Measurements from ENCODE around the gene PDCD4.

PDCD4 gene

DNA sequence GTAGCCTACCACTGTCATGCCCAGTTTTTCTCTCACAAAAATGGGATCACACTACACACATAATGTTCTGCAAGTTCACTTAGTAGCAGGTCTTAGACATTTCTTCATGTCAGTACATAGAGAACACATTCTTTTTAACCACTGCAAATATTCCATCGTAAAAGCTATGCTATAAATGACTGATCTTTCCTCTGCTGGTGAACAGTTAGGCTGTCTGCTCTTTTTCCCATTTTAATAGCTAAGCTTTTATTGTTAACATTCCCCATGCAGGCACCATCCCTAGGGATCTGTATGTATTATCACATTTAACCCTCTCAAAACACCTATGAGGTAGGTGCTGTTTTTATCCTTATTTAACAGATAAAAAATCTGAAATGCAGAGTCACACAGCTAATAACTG, 46.2 kb upstream of the PDCD4 start:
- DNase-seq (ENCODE audit: extremely low spot score) = no peak
- ChIA-PET POLR2A (interaction anchor here (0.8 kb wide), 1 partner anchor 10 kb away, joined by 4 read pairs; no protein-coding TSS in a partner anchor), CTCF (interaction anchor here (0.6 kb wide), 1 partner anchor 8 kb away, joined by 3 read pairs; no protein-coding TSS in a partner anchor)
- TF ChIP-seq NFRKB (IDR thresholded peaks at IDR 0.05) (no peak), CTBP1 (IDR thresholded peaks at IDR 0.05; ENCODE audit: borderline replicate concordance) (no peak), SP1 (IDR thresholded peaks at IDR 0.05) (no peak), ZNF384 (IDR thresholded peaks at IDR 0.05) (no peak), HDGF (IDR thresholded peaks at IDR 0.05; ENCODE audit: borderline replicate concordance) (no peak), BHLHE40 (IDR thresholded peaks at IDR 0.05; ENCODE audit: borderline replicate concordance) (no peak), FOXM1 (IDR thresholded peaks at IDR 0.05; ENCODE audit: borderline replicate concordance) (no peak), FOXA1 (IDR thresholded peaks at IDR 0.05) (no peak), TARDBP (IDR thresholded peaks at IDR 0.05) (no peak), ELF4 (IDR thresholded peaks at IDR 0.05) (no peak), FOXK2 (IDR thresholded peaks at IDR 0.05) (no peak), L3MBTL2 (conservative IDR thresholded peaks at IDR 0.05) (no peak), ARNT (IDR thresholded peaks at IDR 0.05) (no peak)
- TF ChIP-seq, protein P1, sequence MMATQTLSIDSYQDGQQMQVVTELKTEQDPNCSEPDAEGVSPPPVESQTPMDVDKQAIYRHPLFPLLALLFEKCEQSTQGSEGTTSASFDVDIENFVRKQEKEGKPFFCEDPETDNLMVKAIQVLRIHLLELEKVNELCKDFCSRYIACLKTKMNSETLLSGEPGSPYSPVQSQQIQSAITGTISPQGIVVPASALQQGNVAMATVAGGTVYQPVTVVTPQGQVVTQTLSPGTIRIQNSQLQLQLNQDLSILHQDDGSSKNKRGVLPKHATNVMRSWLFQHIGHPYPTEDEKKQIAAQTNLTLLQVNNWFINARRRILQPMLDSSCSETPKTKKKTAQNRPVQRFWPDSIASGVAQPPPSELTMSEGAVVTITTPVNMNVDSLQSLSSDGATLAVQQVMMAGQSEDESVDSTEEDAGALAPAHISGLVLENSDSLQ (IDR thresholded peaks at IDR 0.05) = no peak

DNA sequence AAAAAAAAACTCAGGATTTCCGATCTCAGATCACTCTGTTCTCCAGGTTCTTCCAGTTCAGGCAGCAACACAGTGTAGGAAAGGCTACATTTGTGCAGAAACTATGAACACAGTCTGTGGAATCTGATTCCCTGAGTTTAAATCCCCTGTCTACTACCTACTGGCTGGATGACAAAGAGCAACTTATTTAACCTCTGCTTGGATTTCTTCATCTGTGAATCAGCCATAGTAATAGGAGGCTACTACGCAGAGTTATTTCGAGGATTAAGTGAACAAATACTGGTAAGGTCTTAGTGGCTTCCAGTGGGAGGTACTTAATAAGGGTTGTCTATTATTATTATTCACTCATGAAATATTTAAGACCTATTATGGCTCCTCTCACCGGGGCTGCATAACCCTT, 44.3 kb upstream of the PDCD4 start:
- TF ChIP-seq FOXM1 (IDR thresholded peaks at IDR 0.05; ENCODE audit: borderline replicate concordance) = no peak
- no peak for TF ChIP-seq FOXK2 (IDR thresholded peaks at IDR 0.05)
- TF ChIP-seq HDGF (IDR thresholded peaks at IDR 0.05; ENCODE audit: borderline replicate concordance) = no peak
- no peak for TF ChIP-seq ARNT (IDR thresholded peaks at IDR 0.05)
- TF ChIP-seq LEF1 (IDR thresholded peaks at IDR 0.05; ENCODE audit: borderline replicate concordance) = no peak
- no peak for TF ChIP-seq BHLHE40 (IDR thresholded peaks at IDR 0.05; ENCODE audit: borderline replicate concordance)
- TF ChIP-seq NFRKB (IDR thresholded peaks at IDR 0.05) = no peak
- TF ChIP-seq, protein P1 (IDR thresholded peaks at IDR 0.05) = no peak
- TF ChIP-seq L3MBTL2 (conservative IDR thresholded peaks at IDR 0.05) = no peak
- CTCF ChIA-PET = no interaction called here
- DNase-seq (ENCODE audit: extremely low spot score) = no peak
- POLR2A ChIA-PET = no interaction called here

DNA sequence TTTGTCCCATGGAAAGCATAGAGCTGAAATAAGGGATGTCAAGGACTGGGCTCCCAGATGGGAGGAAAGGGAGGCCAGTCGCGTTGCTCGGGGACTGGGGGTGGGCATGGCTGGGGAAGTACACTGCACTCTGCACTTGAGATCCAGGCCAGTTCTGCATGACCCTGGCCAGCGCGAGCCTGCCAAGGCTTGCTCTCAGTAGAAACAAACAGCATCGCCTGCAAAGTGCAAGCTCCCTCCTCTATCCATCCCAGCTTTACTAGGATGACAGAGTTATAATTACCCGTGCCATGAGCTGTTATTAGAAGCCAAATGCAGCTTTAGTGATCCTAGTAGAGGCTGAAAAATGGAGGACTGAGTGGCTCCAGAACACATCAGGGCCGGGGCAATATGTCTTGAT, 43.9 kb upstream of the PDCD4 start:
- POLR2A ChIA-PET = no interaction called here
- TF ChIP-seq NFRKB (IDR thresholded peaks at IDR 0.05) (no peak), FOXM1 (IDR thresholded peaks at IDR 0.05; ENCODE audit: borderline replicate concordance) (no peak), ARNT (IDR thresholded peaks at IDR 0.05) (no peak), FOXK2 (IDR thresholded peaks at IDR 0.05) (no peak), L3MBTL2 (conservative IDR thresholded peaks at IDR 0.05) (no peak), LEF1 (IDR thresholded peaks at IDR 0.05; ENCODE audit: borderline replicate concordance) (no peak)
- CTCF ChIA-PET = no interaction called here
- DNase-seq (ENCODE audit: extremely low spot score) = no peak

DNA sequence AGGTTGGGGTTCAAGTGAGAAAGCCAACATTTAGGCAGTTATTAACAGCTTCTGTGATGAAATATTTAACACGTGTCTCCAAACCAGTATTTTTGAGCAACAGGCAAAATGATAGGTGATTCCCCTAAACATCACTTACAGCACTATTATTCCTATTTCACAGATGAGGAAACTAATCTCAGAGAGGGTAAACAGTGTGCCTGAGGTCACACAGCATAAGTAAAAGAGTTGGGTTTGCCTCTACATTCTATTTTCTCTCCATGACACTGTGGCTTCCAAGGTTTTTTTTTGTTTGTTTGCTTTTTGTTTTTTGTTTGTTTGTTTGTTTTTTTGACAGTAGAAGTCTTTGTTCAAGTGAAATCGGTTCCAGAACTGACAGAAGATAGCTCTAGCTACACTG, 43.2 kb upstream of the PDCD4 start:
- ChIA-PET POLR2A (no interaction called here), CTCF (no interaction called here)
- TF ChIP-seq ZNF384 (IDR thresholded peaks at IDR 0.05) (no peak), BHLHE40 (IDR thresholded peaks at IDR 0.05; ENCODE audit: borderline replicate concordance) (no peak), HDGF (IDR thresholded peaks at IDR 0.05; ENCODE audit: borderline replicate concordance) (no peak), FOXM1 (IDR thresholded peaks at IDR 0.05; ENCODE audit: borderline replicate concordance) (no peak), CTBP1 (IDR thresholded peaks at IDR 0.05; ENCODE audit: borderline replicate concordance) (no peak), TARDBP (IDR thresholded peaks at IDR 0.05) (no peak), ELF4 (IDR thresholded peaks at IDR 0.05) (no peak), L3MBTL2 (conservative IDR thresholded peaks at IDR 0.05) (no peak), FOXA1 (IDR thresholded peaks at IDR 0.05) (no peak), SUZ12 (IDR thresholded peaks at IDR 0.05) (no peak), FOXK2 (IDR thresholded peaks at IDR 0.05) (no peak), NFRKB (IDR thresholded peaks at IDR 0.05) (no peak)
- TF ChIP-seq, protein P1 (IDR thresholded peaks at IDR 0.05) = no peak
- no peak for DNase-seq (ENCODE audit: extremely low spot score)

DNA sequence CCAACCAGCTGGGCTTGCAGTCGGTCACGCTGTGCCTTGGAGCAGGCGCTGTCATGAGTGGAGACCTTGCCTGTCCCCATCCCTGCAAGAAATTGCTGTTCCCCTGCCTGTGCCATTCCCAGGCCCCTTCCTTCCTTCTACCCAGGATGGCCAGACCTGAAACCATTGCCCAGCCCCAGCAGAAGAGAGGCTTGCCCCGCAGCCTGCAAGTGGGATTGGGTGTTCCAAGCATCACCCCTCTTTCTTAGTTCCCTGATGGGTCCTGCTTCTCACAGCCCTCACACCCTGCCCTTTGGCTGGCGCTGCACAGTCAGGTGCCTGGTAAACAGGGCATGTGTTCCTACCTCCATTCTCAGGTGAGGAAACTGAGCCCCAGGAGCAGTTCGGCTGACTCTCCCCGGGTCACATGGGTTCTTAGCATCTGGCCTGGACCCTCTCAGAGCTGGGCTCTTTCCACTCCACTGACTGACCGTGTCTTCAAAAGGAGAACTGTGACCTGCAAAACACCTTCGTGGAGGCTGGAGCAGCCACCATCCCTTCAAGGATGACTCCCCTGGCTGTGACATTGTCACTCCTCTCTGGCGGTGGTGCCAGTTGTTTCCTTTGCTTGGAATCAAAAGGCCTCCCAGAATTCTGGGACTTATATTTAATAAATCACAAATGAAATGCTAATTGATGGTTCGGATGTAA, 41.9 kb upstream of the PDCD4 start:
- ChIA-PET POLR2A (no interaction called here), CTCF (no interaction called here)
- no peak for DNase-seq (ENCODE audit: extremely low spot score)
- TF ChIP-seq BHLHE40 (IDR thresholded peaks at IDR 0.05; ENCODE audit: borderline replicate concordance) (no peak), ZNF384 (IDR thresholded peaks at IDR 0.05) (no peak), FOXM1 (IDR thresholded peaks at IDR 0.05; ENCODE audit: borderline replicate concordance) (no peak), SP1 (IDR thresholded peaks at IDR 0.05) (no peak), ELF4 (IDR thresholded peaks at IDR 0.05) (no peak), ARNT (IDR thresholded peaks at IDR 0.05) (no peak), HDGF (IDR thresholded peaks at IDR 0.05; ENCODE audit: borderline replicate concordance) (no peak)

DNA sequence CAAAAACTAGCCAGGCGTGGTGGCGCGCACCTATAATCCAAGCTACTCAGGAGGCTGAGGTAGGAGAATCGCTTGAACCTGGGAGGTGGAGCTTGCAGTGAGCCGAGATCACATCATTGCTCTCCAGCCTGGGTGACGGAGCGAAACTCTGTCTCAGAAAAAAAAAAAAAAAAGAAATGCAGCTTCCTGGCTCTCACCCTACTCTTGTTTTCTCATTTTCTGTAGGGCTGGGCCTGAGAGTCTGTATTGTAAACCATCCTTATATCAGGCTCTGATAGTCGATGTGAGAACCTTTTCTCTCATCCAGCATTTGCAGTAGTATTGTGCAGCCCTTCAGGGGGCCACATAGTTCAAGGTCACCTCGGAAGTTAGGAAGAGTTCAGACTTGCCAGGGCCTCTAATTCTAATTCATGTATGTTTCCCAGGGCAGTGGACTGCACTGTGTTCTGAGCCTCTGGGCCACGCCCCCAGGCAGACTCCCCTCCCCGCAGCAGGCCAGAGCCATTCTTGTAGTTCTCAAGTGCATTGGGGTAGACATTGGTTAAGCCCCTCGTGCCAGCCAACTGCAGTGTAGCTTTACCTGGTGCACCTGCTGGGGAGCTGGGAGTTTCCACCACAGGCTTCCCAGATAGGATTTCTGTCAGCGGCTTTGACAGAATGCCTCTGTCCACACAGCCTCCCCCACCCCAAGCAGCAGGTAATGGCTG, 38.3 kb upstream of the PDCD4 start:
- no peak for TF ChIP-seq L3MBTL2 (conservative IDR thresholded peaks at IDR 0.05)
- TF ChIP-seq FOXA1 (IDR thresholded peaks at IDR 0.05) = no peak
- TF ChIP-seq HDGF (IDR thresholded peaks at IDR 0.05; ENCODE audit: borderline replicate concordance) = no peak
- TF ChIP-seq NFRKB (IDR thresholded peaks at IDR 0.05) = no peak
- TF ChIP-seq BHLHE40 (IDR thresholded peaks at IDR 0.05; ENCODE audit: borderline replicate concordance) = no peak
- no peak for TF ChIP-seq ELF4 (IDR thresholded peaks at IDR 0.05)
- TF ChIP-seq FOXM1 (IDR thresholded peaks at IDR 0.05; ENCODE audit: borderline replicate concordance) = no peak
- TF ChIP-seq SP1 (IDR thresholded peaks at IDR 0.05) = no peak
- no peak for DNase-seq (ENCODE audit: extremely low spot score)
- ChIA-PET CTCF (interaction anchor here (0.6 kb wide), 1 partner anchor 8 kb away, joined by 3 read pairs; no protein-coding TSS in a partner anchor), POLR2A (no interaction called here)

Data from HEK293T (cell line).